ENCODE results near the gene HOXC12. TPM values are rescaled to one million over a fixed set of nuclear protein-coding genes. Genes with fewer than 3 reads are reported as not detected.

The HOXC12 gene
- total and polyA plus RNA-seq, 2 donors (not counting 1 experiment from before 2014, with no cell fraction given), result not detected

DNA sequence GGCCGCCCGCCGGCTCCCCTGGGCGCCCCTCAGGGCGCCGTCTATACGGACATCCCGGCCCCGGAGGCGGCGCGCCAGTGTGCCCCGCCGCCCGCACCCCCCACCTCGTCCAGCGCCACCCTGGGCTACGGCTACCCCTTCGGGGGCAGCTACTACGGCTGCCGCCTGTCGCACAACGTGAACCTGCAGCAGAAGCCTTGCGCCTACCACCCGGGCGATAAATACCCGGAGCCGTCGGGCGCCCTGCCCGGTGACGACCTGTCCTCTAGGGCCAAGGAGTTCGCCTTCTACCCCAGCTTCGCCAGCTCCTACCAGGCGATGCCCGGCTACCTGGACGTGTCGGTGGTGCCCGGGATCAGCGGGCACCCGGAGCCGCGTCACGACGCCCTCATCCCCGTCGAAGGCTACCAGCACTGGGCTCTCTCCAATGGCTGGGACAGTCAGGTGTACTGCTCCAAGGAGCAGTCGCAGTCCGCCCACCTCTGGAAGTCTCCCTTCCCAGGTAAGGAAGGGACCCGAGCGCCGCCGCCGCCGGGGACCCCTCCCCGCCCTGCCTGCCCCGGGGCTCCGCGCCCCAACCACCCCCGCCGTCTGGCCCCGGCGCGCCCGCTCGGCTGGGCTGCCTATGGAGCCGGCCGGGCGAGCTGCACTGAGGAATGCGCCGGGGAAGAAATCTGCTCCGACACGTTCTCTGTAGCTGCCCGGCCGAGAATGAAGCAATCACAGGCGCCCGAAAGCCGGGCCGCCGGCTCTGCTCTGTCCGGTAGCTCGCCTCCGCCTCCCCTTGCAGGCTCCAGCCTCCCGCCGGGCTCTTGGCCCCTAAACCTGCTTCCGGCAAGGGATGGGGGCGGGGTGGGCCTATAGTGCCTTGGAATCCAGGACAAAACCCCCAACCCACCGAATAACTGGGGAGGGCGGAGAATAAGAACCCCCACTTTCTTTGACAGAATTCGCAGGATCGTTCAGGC lies 15.3 kb upstream of the HOXC12 start:
- no peak for ATAC-seq (ENCODE audit: low read depth)
- DNase-seq, result peak; percentile 39
- H3K27me3 Mint-ChIP-seq, result peaks cover 77% of the 10 kb centered on the region
- Histone ChIP-seq H3K4me2 (replicated peaks; ENCODE audit: low read depth, low read length, poor library complexity, severe bottlenecking) (peak overlapping the region; percentile 39), H2AFZ (ENCODE audit: insufficient read depth, low read depth, low read length, poor library complexity, severe bottlenecking) (no peak overlapping the region), H3K36me3 (replicated peaks in 1 of 2; ENCODE audit: control extremely low read depth in 1 of 2, control insufficient read depth in 1 of 2, extremely low read depth in 1 of 2, insufficient read depth in 2 of 2, low read length in 1 of 2) (no peaks in the 10 kb centered on the region), H3K4me3 (ENCODE audit: control extremely low read depth in 1 of 5, extremely low read depth in 1 of 5, insufficient read depth in 1 of 5, low read depth in 2 of 5, low read length in 4 of 5) (no peak overlapping the region), H3K27ac (ENCODE audit: low read length in 2 of 2) (no peak overlapping the region), H3K27me3 (replicated peaks in 1 of 4; ENCODE audit: control extremely low read depth in 1 of 4, control insufficient read depth in 3 of 4, insufficient read depth in 4 of 4, low read length in 3 of 4) (peaks cover 0 to 84% (median 74%) of the 10 kb centered on the region in 4 experiments), H4K20me1 (ENCODE audit: control insufficient read depth, insufficient read depth, low read length, poor library complexity, severe bottlenecking) (no peaks in the 10 kb centered on the region), H3K9me3 (ENCODE audit: control extremely low read depth in 1 of 3, control insufficient read depth in 2 of 3, insufficient read depth in 1 of 3, low read length in 2 of 3) (peaks cover 0 to 49% (median 2%) of the 10 kb centered on the region in 3 donors), H3K9ac (ENCODE audit: low read length) (no peak overlapping the region), H3K4me1 (ENCODE audit: control insufficient read depth in 2 of 2, insufficient read depth in 2 of 2, low read length in 2 of 2) (peaks cover 10 to 25% of the 10 kb centered on the region in 2 donors), H3K79me2 (ENCODE audit: control insufficient read depth, insufficient read depth, low read length) (no peaks in the 10 kb centered on the region)
- H3K27ac Mint-ChIP-seq, result no peak overlapping the region
- ChIA-PET POLR2A (no interaction called here), CTCF (no interaction called here)
- 16% methylated on average over 86 of the region's 91 CpGs for WGBS (ENCODE audit: insufficient coverage)
- intact Hi-C loops (cut with micrococcal nuclease), result loop anchor here (5.0 kb wide), 1 partner anchor 48 kb away; the partner anchor contains the start of gene HOXC10
- TF ChIP-seq CTCF (IDR thresholded peaks at IDR 0.05) (no peak), EZH2 (IDR thresholded peaks at IDR 0.05; ENCODE audit: borderline replicate concordance, insufficient read depth, low read depth, low read length, poor library complexity, severe bottlenecking) (no peak)
- peaks cover 10% of the 10 kb centered on the region for H3K4me1 Mint-ChIP-seq
- no peak overlapping the region for H3K4me3 Mint-ChIP-seq
- H3K9me3 Mint-ChIP-seq (ENCODE audit: insufficient read depth), result no peaks in the 10 kb centered on the region
